ENCODE results near the gene TMEM53.

Gene TMEM53

GRCh38 chr1:44603718-44604117 is 70.6 kb downstream of the TMEM53 start:
- DNase-seq (ENCODE audit: low read depth): no peak
